ENCODE results near the gene GALNT9.
"Not testable (repeated sequence)": the region's sequence is repeated elsewhere in the genome, so short reads cannot be mapped to it uniquely, and the experiment has no call there.

Gene GALNT9

GRCh38 chr12:132329036-132329719, at the start of gene GALNT9:
TSS of gene GALNT9 (minus strand) at chr12:132329589. CDS start at chr12:132329203, 386 bp downstream.
- no peak for DNase-seq

GRCh38 chr12:132379057-132379456, 49.7 kb upstream of the GALNT9 start:
- not testable (repeated sequence) for DNase-seq

- no peak for DNase-seq
Measured at GRCh38 chr12:132377147-132377546, 47.8 kb upstream of the GALNT9 start.

GRCh38 chr12:132376464-132376830, 47.1 kb upstream of the GALNT9 start:
- no peak for DNase-seq

GRCh38 chr12:132375747-132376463, 46.5 kb upstream of the GALNT9 start:
- no peak for DNase-seq

- DNase-seq = no peak
Measured at GRCh38 chr12:132374612-132375445, 45.4 kb upstream of the GALNT9 start.

GRCh38 chr12:132373901-132374611, 44.7 kb upstream of the GALNT9 start:
- DNase-seq = no peak

- DNase-seq = no peak
Measured at GRCh38 chr12:132367852-132368251, 38.5 kb upstream of the GALNT9 start.

- DNase-seq = no peak
Measured at GRCh38 chr12:132367071-132367851, 37.9 kb upstream of the GALNT9 start.

GRCh38 chr12:132366341-132366861, 37.0 kb upstream of the GALNT9 start:
- no peak for DNase-seq

GRCh38 chr12:132365226-132365625, 35.8 kb upstream of the GALNT9 start:
- DNase-seq = no peak

- no peak for DNase-seq
Measured at GRCh38 chr12:132364348-132364902, 35.0 kb upstream of the GALNT9 start.

GRCh38 chr12:132363661-132364347, 34.4 kb upstream of the GALNT9 start:
- no peak for DNase-seq

- DNase-seq = no peak
Measured at GRCh38 chr12:132362996-132363660, 33.7 kb upstream of the GALNT9 start.

- no peak for DNase-seq
Measured at GRCh38 chr12:132360906-132361777, 31.8 kb upstream of the GALNT9 start.

GRCh38 chr12:132360410-132360809, 31.0 kb upstream of the GALNT9 start:
- no peak for DNase-seq

- DNase-seq = no peak
Measured at GRCh38 chr12:132359971-132360370, 30.6 kb upstream of the GALNT9 start.

GRCh38 chr12:132359551-132359950, 30.2 kb upstream of the GALNT9 start:
- no peak for DNase-seq
